ENCODE data around the gene FBXO38.

FBXO38 gene

DNA sequence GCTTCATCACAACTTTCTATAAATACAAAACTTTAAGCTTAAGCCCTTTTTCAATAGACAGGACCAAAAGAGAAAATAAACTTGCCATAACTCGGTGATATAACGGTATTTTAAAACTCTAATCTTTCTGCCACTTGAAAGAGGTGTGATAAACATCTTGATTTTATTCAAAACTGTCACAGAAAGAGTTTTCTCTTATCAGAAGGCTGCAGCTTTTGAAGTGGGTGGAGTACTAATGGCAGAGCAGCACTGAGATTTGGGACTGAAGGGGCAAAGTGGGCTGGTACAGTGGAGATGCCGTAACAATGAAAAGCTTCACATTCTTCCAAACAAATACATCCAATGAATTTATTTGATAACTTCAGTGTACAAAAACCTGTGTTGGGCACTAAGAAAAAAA lies 92.5 kb downstream of the FBXO38 start:
- Mint-ChIP-seq H3K27me3 (peaks cover 25 to 33% of the 10 kb centered on the region in 2 donors), H3K9me3 (no peaks in the 10 kb centered on the region), H3K4me1 (ENCODE audit: low read depth in 2 of 2) (no peaks in the 10 kb centered on the region)

DNA sequence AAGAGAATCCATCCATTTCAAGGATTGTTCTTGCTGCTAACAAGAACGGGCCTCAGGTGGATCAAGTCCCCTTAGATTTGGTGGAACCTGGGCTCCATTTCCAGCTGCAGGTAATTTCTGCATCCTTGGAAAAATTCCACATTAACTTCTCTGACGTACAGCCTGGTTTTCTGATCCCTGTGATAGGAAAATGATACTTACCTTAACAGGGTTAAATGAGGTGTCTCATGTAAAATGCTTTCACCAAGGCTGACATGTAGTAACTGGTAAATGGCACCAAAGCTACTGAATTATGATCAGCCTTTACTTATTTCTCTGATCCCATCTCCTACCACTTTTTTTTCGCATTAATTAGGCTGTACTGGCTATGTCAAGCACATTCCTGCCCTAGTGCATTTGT lies 93.7 kb downstream of the FBXO38 start:
- H3K27ac Mint-ChIP-seq = no peak overlapping the region
- H3K4me3 Mint-ChIP-seq = no peak overlapping the region
- DNase-seq = no peak
- ATAC-seq (replicated peaks) = no peak
- peaks cover 4% of the 10 kb centered on the region in 2 donors for H3K4me1 Mint-ChIP-seq (ENCODE audit: low read depth in 2 of 2)
- peaks cover 34 to 41% of the 10 kb centered on the region in 2 donors for H3K27me3 Mint-ChIP-seq
- H3K9me3 Mint-ChIP-seq = no peaks in the 10 kb centered on the region
- H3K36me3 Mint-ChIP-seq (ENCODE audit: insufficient read depth) = no peaks in the 10 kb centered on the region

More for the DNA sequence above, 92.5 kb downstream of the FBXO38 start:
- DNase-seq (no peak), ATAC-seq (replicated peaks) (no peak)
- Mint-ChIP-seq H3K36me3 (ENCODE audit: insufficient read depth) (no peaks in the 10 kb centered on the region), H3K4me3 (no peak overlapping the region), H3K27ac (no peak overlapping the region)

- DNase-seq (no peak), ATAC-seq (replicated peaks) (no peak)
- Mint-ChIP-seq H3K36me3 (ENCODE audit: insufficient read depth) (no peaks in the 10 kb centered on the region), H3K27ac (no peak overlapping the region), H3K9me3 (no peaks in the 10 kb centered on the region), H3K27me3 (peaks cover 53 to 61% of the 10 kb centered on the region in 2 donors), H3K4me1 (ENCODE audit: low read depth in 2 of 2) (peaks cover 8 to 9% of the 10 kb centered on the region in 2 donors), H3K4me3 (peak overlapping the region in 1 of 2 donors; percentile 1)
Observed at GRCh38 chr5:148482196-148482595, 98.4 kb downstream of the FBXO38 start.

DNA sequence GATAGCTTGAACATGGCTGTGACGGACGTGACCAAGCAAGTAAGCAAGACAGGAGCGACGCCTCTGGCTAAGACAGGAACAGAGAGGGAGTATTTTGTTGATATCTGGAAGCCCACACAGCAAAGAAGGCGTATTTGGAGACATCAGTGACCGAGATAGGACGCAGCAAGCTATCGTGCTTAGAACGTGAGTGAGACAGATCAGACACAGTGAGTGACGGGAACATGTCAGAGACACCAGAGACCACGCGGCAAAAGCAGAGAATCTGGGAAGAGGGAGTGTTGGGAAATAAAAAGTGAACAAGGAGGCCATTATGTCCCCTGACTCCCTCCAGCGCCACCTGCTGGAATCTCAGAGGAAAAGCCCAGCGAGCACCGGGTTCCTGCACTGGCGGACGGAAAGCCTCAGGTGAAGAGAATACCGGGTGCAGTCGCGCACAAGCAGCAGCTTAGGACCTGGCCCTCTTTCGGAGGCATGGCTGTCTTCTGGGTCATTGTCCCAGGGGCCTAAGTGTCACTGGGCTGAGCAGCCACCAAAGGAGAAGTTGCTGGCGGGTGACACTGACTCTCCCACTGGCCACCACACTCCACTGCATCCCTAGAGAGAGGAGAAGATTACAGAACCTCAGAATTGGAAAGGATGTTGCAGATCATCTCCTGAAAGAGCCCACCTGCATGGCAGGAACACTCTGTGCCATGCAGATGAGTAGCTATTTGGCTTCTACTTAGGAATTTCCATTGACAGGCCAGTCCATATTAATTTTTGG lies 99.1 kb downstream of the FBXO38 start:
- peak; percentile 64 for ATAC-seq (replicated peaks)
- Mint-ChIP-seq H3K27me3 (peaks cover 53 to 63% of the 10 kb centered on the region in 2 donors), H3K4me3 (no peak overlapping the region)

GRCh38 chr5:148483750-148484149 lies 100.0 kb downstream of the FBXO38 start:
- Mint-ChIP-seq H3K9me3 (no peaks in the 10 kb centered on the region), H3K27ac (no peak overlapping the region), H3K36me3 (ENCODE audit: insufficient read depth) (no peaks in the 10 kb centered on the region), H3K27me3 (peaks cover 48 to 59% of the 10 kb centered on the region in 2 donors), H3K4me3 (no peak overlapping the region), H3K4me1 (ENCODE audit: low read depth in 2 of 2) (peaks cover 8 to 9% of the 10 kb centered on the region in 2 donors)
- no peak for ATAC-seq (replicated peaks)
- DNase-seq = no peak

More for the DNA sequence above, 99.1 kb downstream of the FBXO38 start:
- DNase-seq = peak; percentile 44 to 61 (median 47)
- Mint-ChIP-seq H3K9me3 (no peaks in the 10 kb centered on the region), H3K36me3 (ENCODE audit: insufficient read depth) (no peaks in the 10 kb centered on the region), H3K27ac (no peak overlapping the region), H3K4me1 (ENCODE audit: low read depth in 2 of 2) (peaks cover 8 to 9% of the 10 kb centered on the region in 2 donors)

DNA sequence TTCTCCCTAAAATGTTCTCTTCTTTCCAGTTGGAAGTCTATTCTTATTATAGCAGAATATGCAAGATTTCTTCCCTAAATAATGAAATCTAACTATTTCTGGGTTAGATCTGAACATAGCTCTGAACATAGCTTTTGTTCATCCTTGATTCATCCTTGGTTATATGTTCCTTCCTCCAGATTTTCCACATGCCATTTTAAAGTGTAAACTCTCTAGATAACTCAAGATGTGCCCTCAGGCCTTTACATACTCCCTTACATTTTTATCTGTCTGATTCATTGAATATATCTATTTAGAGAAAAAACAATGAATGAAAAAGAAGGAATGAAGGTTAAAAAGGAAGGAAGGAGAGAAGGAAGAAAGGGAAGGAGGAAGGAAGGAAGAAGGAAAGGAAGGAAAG lies 100.9 kb downstream of the FBXO38 start:
- no peak overlapping the region for H3K4me3 Mint-ChIP-seq
- DNase-seq (no peak), ATAC-seq (replicated peaks) (no peak)
- H3K27me3 Mint-ChIP-seq = peaks cover 57 to 65% of the 10 kb centered on the region in 2 donors
- H3K27ac Mint-ChIP-seq = no peak overlapping the region
- H3K4me1 Mint-ChIP-seq (ENCODE audit: low read depth in 2 of 2) = peaks cover 8 to 9% of the 10 kb centered on the region in 2 donors
- no peaks in the 10 kb centered on the region for H3K9me3 Mint-ChIP-seq
- no peaks in the 10 kb centered on the region for H3K36me3 Mint-ChIP-seq (ENCODE audit: insufficient read depth)

- Mint-ChIP-seq H3K4me1 (ENCODE audit: low read depth in 2 of 2) (peaks cover 8 to 9% of the 10 kb centered on the region in 2 donors), H3K27me3 (peaks cover 65 to 80% of the 10 kb centered on the region in 2 donors), H3K27ac (no peak overlapping the region), H3K36me3 (ENCODE audit: insufficient read depth) (no peaks in the 10 kb centered on the region), H3K4me3 (no peak overlapping the region), H3K9me3 (no peaks in the 10 kb centered on the region)
- ATAC-seq (replicated peaks) = no peak
- DNase-seq = no peak
Observed at GRCh38 chr5:148486456-148486855, 102.7 kb downstream of the FBXO38 start.

- Mint-ChIP-seq H3K9me3 (no peaks in the 10 kb centered on the region), H3K36me3 (ENCODE audit: insufficient read depth) (no peaks in the 10 kb centered on the region), H3K4me3 (no peak overlapping the region), H3K4me1 (ENCODE audit: low read depth in 2 of 2) (no peaks in the 10 kb centered on the region), H3K27ac (no peak overlapping the region), H3K27me3 (peaks cover 66 to 71% of the 10 kb centered on the region in 2 donors)
- DNase-seq (no peak), ATAC-seq (replicated peaks) (no peak)
Observed at GRCh38 chr5:148488757-148489156, 105.0 kb downstream of the FBXO38 start.

DNA sequence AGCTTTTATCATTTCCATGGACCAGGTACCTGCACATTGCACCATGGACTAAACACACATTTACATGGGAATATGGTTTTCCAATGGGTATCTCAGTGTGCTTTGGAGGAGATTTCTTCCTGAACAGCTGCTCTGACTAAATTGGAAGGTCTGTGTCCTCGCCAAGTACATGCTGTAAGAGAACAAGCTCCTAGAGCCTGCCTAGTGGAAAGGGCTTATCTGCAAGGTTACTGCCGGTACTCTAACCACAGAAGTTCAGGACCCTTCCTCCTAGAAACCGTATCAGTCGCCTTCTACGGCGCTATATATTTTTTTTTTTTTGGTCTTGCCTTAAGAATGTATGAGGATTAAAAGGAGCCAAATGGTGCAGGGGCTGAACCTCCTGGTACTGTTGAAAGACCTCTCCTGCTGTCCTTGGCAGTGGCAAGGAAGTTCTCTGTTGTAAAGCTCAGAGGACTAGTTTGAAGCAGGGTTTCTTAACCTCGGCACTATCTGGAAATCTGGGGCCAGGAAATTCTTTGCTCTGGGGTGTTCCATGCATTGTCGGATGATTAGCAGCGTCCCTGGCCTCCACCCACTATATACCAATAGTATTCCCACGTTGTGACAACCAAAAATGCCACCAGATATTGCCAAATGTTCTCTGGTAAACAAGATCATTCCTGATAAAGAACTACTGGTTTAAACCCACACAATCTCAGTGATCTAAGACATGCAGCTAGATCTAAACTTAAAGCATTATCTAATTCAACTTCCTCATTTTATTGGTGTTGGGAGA lies 107.4 kb downstream of the FBXO38 start:
- no peak for DNase-seq
- H3K27me3 Mint-ChIP-seq = peaks cover 62 to 67% of the 10 kb centered on the region in 2 donors
- no peak overlapping the region for H3K27ac Mint-ChIP-seq
- ATAC-seq (replicated peaks) = no peak
- H3K36me3 Mint-ChIP-seq (ENCODE audit: insufficient read depth) = no peaks in the 10 kb centered on the region
- H3K4me1 Mint-ChIP-seq (ENCODE audit: low read depth in 2 of 2) = no peaks in the 10 kb centered on the region
- H3K4me3 Mint-ChIP-seq = no peak overlapping the region
- H3K9me3 Mint-ChIP-seq = no peaks in the 10 kb centered on the region

DNA sequence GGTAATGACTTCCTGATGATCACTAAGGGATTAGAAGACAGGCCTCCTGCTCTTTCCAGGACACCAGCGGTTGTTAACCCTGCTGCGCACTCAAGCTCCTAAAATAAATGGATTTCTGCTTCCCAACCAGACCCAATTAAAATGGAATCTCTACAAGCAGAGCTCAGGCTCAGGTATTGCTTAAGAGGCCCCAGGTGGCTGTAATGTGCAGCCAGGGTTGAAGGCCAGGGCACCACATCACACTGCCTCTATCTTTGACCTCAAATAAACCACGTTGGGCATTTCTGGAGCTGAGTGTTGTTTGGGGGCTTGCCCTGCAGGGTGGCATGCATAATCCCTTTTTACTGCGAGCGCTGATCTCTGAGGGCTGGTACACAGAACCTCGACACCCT lies 108.0 kb downstream of the FBXO38 start:
- DNase-seq (no peak), ATAC-seq (replicated peaks) (no peak)
- Mint-ChIP-seq H3K36me3 (ENCODE audit: insufficient read depth) (no peaks in the 10 kb centered on the region), H3K4me3 (no peak overlapping the region), H3K4me1 (ENCODE audit: low read depth in 2 of 2) (no peaks in the 10 kb centered on the region), H3K27me3 (peaks cover 61 to 67% of the 10 kb centered on the region in 2 donors), H3K27ac (no peak overlapping the region), H3K9me3 (no peaks in the 10 kb centered on the region)

DNA sequence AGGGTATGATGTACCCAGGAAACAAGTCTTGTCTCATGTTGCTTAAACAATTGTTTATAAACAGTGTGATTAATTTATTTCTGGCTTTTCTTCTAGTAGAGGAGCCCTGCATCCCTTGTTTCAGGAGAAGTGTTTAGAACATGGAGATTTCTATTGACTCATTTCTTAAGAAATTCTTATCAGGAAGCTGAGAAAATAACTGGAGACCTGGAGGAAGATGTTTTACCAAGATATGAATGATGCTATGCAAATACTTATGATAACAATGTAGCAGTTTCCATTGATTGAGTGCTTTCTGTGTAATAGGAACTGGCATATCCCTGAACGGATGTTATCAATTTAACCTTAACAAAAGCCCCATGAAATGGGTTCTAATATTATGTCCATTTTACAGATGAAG lies 108.6 kb downstream of the FBXO38 start:
- Mint-ChIP-seq H3K4me3 (no peak overlapping the region), H3K4me1 (ENCODE audit: low read depth in 2 of 2) (no peaks in the 10 kb centered on the region), H3K27me3 (peaks cover 61 to 67% of the 10 kb centered on the region in 2 donors), H3K36me3 (ENCODE audit: insufficient read depth) (no peaks in the 10 kb centered on the region), H3K9me3 (no peaks in the 10 kb centered on the region), H3K27ac (no peak overlapping the region)
- ATAC-seq (replicated peaks) (no peak), DNase-seq (no peak)
